ENCODE measurements around the gene DMRT2.

Gene DMRT2

DNA sequence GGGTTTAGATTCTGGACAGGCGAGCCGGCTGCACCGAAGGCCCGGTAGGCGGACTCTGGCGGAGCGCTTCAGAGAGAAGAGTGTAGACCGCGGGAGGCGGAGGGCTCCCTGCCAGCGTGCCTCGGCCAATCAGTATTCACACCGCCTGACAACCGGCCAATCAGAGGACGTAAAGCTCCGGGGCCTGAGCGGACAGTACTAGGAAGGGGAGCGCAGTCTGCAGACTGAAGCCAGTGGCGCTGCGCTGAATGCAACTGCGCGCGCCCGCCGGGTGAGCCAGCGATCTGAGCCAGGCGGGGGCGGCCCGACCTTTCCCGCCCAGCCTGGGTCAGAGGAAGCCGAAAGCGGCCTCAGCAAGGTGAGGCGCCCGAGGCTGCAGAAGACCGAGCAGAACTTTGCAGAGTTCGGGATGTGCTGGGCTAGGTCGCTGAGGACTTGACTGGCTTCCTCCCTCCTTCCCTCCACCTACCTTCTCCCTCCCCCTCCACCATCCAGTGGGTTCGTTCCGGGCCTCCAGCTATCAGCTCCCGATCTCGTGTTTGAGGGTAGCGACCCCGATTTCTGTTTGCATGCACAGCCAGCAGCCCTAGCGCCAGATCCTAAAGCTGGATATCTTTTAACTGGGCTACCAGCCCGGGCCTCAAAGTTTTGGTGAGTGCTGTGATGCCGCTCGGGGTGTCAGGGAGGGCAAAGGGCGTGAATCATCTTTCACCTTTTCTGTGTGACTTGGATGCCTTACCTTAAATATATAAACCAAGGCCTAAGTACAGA lies at the start of gene DMRT2:
DMRT2 (plus strand) TSS at position 233 of the 771 bp plus-strand sequence. CDS start 1,257 bp downstream, outside the sequence.
- DNase-seq (ENCODE audit: low spot score): peak; percentile 58

DNA sequence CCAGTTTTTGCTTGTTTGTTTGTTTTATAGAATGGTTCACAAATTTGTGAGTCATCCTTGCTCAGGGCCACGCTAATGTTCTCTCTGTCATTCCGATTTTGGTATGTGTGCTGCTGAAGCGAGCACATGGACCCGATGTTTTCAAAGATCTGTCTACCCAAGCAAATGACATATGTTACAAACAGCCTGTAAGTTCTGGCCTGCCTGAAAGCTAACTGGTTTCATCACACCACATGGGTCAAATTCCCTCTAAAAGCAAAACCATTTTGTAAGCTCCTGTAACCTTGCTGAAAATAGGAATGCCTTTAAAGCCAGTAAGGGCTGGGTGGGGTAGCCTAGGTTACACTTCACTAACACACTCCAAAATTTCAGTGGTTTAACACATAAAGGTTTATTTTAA lies 48.3 kb upstream of the DMRT2 start:
- no peak for DNase-seq (ENCODE audit: low spot score)

DNA sequence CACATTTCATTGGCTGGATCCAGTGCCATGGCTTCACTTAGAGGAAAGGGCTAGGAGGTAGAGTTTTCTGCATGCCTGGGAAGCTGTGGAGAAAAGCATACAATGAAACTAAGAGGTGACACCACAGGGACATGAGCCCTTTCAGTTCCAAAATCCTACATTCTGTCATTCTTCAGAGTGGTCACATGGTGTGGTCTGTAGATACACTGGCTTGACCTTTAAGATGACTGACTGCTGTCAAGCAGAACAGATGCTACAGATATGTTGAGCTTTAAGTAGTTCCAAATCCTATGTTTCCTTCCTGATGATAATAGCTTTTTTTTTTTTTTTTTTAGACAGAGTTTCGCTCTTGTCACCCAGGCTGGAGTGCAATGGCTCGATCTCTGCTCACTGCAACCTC lies 47.5 kb upstream of the DMRT2 start:
- DNase-seq (ENCODE audit: low spot score): no peak

DNA sequence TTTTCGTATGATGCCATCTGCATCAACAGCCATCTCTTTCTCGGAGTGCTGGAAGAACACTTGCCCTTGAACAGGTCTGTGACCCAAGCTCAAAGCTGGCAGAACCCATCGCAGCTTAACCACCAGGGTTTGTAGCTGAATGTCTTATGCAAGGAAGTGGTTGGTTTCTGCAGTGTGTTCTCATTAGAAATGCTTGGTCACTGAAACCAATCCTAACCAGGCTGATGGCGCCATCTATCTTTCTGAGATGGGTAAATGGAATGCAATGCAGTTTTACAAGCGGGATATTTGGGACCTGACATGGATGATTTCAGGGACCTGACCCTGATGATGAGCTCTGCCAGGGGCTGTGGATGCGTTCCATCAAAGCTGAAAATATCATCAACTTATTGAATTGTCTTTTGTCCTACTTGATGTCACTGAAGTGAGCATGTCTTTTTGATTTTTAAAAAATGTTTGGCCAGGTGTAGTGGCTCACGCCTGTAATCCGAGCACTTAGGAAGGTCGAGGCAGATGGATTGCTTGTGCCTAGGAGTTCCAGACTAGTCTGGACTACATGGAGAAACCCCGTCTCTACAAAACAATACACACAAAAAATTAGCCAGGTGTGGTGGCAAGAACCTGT lies 45.0 kb upstream of the DMRT2 start:
- DNase-seq (ENCODE audit: low spot score): peak; percentile 26

DNA sequence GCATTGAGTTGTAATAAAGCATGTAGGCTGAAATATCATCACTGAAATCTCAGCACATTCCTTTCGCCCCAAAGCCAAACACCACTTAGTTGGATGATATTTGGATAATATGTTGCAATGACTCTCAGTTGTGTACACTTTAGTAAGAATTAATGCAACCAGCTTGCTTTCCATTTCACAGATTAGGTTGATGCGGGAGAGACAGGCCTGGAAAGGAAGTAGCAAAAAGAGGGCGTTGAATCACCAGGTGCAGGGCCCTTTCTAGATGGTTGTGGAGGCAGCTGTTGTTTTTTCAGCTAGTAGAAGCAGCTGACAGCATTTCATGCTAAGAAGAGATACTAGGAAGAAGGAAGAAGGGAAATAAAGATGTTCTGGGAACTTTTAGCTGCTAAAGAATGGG lies 42.8 kb upstream of the DMRT2 start:
- DNase-seq (ENCODE audit: low spot score): no peak

DNA sequence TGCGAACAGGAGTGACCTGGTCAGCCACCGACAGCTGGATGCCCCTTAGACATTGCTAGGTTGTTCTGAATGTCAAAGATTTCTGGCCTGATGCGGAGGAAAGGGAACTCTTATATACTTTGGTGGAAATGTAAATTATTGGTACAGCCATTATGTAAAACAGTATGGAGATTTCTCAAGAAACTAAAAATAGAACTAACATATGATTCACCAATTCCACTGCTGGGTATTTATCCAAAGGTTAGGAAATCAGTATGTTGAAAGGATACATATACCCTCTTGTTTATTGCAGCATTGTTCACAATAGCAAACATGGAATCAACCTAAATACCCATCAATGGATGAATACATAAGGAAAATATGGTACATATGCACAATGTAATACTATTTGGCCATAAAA lies 41.9 kb upstream of the DMRT2 start:
- DNase-seq (ENCODE audit: low spot score): no peak

DNA sequence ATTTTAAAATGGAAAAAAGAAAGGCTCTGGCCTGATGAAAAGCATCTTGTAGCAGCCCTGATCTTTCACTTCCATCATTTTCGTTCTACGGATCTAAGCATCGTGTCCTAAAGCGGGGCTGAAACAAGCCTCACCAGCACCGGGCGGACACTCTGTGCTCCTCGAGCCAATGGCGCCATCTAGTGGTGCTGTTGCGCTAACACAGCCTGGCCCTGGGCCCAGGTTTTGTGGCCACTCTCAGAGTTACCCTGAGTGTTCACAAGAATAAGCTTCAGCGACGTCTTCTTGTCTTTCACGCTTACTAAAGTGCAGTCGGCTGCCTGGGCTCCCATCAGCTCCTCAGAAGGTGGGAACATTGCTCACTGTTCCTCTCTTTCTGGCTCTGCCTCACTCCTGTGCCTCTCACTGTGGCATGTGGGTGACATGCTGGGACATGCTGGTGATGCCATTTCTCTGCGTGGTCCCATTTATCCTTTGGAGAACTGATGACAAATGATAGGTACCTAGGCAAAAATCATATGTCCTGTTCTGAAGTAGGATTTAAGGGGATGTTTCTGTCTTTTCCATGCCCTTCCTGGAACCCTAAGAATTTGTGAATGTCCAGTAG lies 41.0 kb upstream of the DMRT2 start:
- DNase-seq (ENCODE audit: low spot score): peak; percentile 29

DNA sequence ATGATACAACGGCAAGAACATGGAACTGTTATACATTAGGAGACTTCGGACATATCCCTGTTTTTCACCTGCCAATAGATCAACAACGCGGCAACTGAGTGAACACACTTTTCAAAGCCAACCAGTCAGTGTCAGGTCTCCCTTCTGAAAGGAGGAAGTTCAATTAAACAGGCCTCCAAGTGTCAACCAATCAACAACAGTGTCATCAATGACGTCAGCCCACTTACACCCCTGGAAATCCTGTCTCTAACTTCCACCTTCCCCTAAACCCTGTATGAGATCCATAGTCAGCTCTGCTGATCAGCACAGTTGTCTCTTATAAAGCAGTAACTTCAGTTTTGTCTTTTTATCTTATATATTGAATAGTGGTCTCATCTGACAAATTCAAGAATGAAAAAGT lies 37.1 kb upstream of the DMRT2 start:
- DNase-seq (ENCODE audit: low spot score): no peak

DNA sequence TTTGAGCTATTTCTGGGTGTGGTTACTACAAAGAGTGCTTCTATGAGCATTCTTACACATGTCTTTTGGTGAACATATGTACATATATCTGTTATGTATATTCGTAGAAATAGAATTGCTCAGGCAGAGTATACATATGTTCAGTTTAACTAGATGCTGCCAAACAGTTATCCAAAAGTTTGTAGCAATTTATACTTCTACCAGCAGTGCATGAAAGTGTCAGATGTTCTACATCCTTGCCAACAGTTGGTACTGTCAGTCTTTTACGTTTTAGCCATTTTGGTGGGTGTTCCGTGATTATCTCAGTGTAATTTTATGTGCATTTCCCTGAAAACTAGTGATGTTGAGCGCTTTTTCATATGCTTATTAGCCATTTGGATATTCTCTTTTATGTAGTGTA lies 35.9 kb upstream of the DMRT2 start:
- DNase-seq (ENCODE audit: low spot score): no peak

DNA sequence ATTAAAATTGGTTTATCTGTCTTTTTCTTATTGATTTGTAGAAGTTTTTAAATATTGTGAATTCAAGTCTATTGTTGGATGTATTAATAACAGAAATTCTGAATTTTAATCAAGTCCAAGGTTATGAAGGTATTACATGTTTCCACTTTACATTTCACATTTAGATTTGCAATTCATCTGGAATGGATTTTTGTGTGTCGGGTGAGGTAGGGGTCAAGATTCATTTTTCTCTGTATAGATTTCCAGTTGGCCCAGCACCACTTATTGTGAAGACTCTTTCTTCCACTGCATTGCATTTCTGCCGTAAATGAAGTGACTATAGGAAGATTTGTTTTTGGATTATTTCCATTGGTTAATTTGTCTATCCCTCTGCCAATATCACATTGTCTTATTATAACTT lies 35.5 kb upstream of the DMRT2 start:
- DNase-seq (ENCODE audit: low spot score): no peak

DNA sequence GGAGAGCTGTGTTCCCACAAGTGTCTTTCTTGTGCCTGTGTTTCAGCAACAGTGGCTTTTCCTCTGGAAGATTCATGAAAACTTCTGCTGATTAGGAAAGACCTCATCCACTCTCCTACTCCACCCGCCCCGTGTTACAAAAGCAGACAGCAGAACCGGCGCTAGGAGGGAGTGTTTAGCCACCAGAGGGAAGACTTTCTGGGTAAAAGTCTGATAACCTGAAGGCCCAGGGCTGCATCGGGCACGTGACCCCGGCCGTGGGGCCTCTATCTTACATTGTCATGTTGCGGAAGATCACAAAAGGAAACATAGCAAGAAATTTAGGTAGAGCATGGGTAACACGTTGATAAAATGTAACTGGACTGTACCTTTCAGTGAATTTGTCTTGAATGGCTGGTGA lies 32.0 kb upstream of the DMRT2 start:
- DNase-seq (ENCODE audit: low spot score): no peak

DNA sequence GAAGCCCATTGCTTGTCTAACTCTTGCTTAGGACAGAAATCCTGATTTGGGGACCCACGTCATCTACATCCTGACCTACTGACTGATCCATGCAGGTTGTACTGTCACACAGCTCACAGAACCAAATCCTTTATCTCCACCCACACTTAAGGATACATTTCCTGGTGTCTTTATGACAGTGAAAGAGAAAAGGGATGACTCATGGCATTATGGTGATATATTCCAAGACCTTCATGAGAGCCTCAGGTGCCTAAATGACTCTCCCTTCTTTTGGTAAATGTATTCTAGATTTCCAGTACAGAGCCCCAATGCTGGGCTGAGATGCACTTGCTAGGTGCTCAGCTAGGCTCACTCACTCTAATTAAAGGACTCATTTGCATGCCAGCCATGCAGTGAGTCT lies 26.0 kb upstream of the DMRT2 start:
- DNase-seq (ENCODE audit: low spot score): no peak

DNA sequence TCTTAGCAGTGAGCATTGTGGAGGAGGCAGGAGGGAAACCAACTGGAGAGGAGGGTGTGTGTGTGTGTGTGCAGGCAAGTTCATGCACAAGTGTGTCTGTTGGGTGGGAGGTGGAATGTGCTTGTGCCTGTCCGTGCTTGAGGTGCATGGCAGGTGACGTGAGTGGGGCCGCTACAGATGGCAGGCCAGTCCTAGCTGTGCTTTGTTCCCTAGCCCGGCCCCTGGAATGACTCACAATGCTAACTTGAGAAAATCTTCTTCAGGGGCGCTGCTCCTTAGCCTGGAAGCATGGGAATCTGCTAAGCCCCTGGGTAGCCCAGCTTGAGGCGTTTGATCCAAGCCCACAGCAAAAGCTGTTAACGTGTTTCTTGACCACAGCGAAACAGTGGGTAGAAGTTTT lies 25.0 kb upstream of the DMRT2 start:
- no peak for DNase-seq (ENCODE audit: low spot score)

DNA sequence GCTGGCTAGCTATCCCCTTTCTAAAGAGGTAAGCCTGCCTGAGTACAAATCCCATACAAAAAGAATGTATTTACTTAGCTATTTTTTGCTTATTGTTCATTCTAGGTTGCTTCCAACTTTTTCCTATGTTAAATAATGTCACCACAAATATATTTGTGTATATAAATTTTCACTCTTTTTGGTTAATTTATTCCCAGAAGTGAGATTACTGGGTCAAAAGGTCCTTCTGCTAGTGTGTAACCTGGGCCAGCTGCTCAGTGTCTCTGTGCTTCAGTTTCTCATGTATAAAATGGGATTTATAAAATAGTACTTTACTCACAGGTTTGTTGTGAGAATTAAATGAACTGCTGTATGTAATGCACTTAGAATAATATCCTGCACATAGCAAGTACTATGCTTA lies 23.9 kb upstream of the DMRT2 start:
- DNase-seq (ENCODE audit: low spot score): no peak

DNA sequence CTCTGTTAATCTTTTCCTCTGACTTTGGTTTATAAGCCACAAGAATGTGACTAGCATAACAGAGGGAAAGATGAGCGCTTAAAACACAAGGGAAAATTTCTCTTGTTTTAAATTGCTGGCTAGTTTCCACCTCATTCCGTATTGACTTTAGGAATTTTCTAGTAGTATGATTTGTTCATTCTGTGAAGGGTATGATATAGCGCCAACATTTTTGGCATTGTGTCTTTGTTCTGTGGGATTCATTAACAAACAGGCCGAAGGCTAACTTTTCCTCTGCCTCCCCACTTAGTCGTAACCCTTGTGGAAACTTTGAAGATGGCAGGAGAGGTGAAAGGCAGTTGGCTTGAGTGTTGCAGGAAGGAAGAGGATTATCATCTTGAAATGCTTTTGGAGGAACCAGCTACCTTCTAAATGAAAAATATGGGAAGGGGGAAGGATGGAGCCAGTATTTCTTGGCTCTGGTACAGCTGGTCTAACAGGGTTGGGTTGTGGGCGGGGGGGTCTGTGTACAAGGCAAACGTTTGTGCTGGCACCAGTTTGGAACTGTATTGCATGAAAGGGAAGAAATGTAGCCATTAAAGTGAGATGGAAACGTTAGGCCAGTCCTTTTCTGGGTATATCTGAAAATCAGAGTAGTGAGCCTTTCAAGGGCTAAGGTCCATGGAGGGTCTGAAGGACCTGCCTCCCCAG lies 21.5 kb upstream of the DMRT2 start:
- no peak for DNase-seq (ENCODE audit: low spot score)

DNA sequence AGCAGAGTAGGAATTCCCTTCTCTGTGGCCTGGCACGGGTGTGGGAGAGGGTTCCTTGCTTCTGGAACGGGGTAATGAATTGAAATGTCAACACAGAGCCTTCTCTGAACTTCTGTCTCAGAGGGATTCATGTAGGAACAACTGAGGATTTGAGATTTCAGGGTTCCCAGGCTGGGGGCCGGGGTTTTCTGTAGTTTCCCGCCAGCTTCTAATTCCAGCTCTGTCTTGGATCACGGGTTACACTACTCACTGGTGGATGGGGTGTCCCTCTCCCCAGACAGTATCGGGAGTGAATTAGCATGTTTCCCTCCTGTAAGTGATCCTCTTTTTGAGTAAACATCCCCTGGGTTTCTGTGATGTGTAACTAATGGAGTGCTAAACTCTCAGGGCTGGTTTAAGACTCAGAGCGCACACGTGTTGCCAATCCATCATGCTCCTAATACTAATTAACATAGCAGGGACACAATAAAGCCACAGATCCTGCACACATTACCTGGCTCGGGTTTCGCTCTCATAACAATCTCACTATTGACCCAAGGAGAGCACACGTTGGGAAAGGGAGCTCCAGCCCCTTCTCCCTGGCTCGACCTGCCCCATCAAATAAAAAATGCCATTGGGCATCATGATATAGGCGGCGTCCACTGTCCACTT lies 18.1 kb upstream of the DMRT2 start:
- DNase-seq (ENCODE audit: low spot score): no peak

DNA sequence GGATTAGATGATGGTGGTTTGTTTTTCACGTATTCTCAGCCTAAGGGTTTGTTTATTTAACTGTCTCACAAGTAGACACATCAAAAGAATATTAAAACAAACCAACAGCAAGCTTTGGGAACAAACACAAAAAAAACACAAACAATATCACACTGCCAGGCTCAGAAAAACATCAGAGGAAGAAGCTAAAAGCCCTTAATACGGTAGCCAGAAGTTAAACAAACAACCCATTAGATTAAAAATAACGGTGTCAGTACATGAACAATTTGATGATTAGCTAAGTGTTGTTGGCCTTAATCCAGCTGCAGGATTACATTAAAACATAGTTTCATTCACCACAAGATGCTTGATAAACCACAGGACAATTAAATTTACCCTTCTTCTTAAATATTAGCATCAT lies 15.9 kb upstream of the DMRT2 start:
- no peak for DNase-seq (ENCODE audit: low spot score)

DNA sequence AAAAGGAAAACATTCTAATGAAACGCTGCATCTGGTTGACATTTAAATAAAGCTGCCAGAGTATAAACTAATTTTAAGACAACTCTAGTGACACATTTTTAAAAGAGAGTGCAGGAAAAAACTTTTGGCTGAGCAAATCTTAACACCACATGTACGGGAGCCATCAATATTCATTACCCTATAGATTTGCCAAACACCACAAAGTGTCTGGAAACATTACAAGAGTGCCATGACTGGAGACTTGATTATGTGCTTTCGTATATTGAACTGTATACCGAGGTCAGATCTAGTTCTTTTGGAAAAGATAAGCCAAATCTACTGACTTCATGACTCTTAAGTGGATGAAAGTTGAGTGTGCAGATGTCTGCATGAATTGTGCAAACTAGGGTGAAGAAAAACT lies 10.6 kb upstream of the DMRT2 start:
- DNase-seq (ENCODE audit: low spot score): no peak

DNA sequence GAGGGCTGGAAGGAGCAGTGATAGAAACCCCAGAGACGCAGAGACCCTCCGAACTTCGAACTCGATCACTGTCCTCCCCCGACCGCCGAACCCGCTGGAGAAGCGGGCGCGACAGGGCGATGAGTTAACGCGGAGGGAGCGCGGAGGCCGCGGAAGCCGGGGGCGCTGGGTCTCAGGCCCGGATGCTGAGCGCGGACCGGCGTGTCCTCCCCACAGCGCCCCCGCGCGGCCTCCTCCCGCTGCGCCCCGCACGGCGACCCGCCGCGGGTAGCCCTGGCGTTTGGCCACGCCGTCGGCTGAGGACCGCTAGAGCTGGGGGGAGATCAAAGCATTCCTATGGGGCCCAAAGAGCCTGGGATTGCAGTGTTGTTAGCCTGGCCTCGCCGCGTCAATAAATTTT lies 7.7 kb upstream of the DMRT2 start:
- DNase-seq (ENCODE audit: low spot score): no peak

DNA sequence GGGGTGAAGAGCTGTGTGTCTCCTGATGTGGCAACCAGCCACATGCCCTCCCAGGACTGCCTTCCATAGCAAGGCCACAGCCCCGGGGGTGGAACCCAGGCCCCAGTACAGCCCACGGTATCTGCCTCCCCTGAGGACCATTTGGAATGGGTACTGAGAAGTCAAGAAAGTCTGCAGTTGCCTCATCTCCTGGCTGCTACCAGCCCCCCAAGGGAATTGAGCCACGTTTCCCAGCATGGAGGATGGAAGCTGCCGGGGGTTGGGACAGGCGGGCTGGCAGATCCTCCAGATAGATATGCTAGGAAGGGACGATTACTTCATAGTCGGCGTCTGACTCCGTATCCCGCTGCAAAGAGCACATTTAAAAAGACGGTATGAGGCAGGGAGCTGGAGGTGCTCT lies 5.5 kb upstream of the DMRT2 start:
- no peak for DNase-seq (ENCODE audit: low spot score)

DNA sequence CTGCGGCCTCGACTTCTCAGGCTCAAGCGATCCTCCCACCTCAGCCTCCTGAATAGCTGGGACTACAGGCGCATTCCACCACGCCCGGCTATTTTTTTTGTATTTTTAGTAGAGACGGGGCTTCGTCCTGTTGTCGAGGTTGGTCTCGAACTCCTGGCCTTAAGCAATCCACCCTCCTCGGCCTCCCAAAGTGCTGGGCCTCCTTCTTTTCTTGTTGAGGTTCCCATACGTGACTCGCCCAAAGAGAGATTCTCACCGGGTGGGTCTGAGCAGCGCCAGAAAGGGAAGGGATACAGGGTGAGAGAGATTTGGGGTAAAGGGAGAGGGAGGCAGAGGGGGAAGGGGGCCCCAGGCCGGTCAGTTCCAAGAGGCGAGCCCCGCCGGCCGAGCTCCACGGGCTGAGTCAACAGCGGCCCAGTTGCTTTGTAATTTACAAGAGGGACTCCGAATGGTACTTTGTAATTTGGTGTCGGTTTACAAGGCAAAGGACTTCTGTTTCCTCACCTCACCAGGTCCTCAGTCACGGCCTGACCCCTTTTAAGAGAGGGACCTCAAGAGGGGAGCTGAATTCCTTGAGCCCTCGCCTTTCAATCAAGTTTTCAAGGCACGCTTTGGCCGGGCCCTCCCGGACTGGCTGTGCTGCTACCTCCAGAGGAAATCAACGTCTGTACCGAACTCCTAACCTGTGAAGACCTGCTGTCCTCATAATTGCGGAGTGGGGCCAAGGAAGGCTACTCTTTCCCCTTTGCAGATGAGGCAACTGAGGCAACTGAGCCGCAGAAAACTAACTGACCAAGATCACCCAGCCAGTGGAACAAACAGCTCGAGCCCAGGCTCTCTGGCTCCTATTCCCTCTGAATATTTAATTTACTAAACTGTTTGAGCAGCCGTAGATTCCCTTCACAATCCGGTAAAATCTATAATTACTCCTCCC lies 3.3 kb upstream of the DMRT2 start:
- DNase-seq (ENCODE audit: low spot score): no peak
